AG04450 (cell line): ENCODE data around the gene MYO1A. TPM values are rescaled to one million over a fixed set of nuclear protein-coding genes. Genes with fewer than 3 reads are reported as not detected.
"Not testable (repeated sequence)": the region's sequence is repeated elsewhere in the genome, so short reads cannot be mapped to it uniquely, and the experiment has no call there.

Experiments
- CTCF ChIA-PET: fragments of 300-600, 350-600 bp; formaldehyde crosslinking; extraction: SDS; loops from one replicate; lab custom pipeline; 2022; ENCODE audit warnings: antibody characterized with exemption, inconsistent platforms; lab: Charles Lee
- POLR2A ChIA-PET: fragments of 350-600 bp; formaldehyde crosslinking; extraction: SDS; loops from one replicate; lab custom pipeline; 2021; ENCODE audit warnings: antibody characterized with exemption, inconsistent platforms; lab: Yijun Ruan, JAX
- DNase-seq: peaks from one replicate; pipeline ENCODE4 v3.0.0-alpha.2; 2011; ENCODE audit warnings: low read depth, low spot score
- H3K27ac ChIP-seq: one replicate; pipeline ENCODE4 v1.5.1; 2012; ENCODE audit warnings: low read depth, low read length, control low read depth
- H3K27me3 ChIP-seq: one replicate; pipeline ENCODE4 v1.6.0; 2012; ENCODE audit warnings: low read length; ENCODE audit not compliant: control insufficient read depth, insufficient read depth
- H3K4me3 ChIP-seq: 2 replicates; pipeline ENCODE4 v1.5.1; 2011; ENCODE audit warnings: mild to moderate bottlenecking, low read depth, low read length, control low read depth
- H3K9me3 ChIP-seq: 2 replicates; pipeline ENCODE4 v1.5.1; 2012; ENCODE audit warnings: low read length; ENCODE audit not compliant: control insufficient read depth, insufficient read depth
- CTCF ChIP-seq: IDR thresholded peaks from 2 replicates; pipeline ENCODE4 v1.5.1; 2011; ENCODE audit warnings: low read depth, low read length, control low read depth, inconsistent platforms
- polyA plus RNA-seq: library from polyadenylated mRNA; depleted of rRNA; stranded (reverse); fragments of >200 nt; gene quantifications from 2 replicates; pipeline ENCODE4 v1.2.3, GENCODE V29; 2011

Gene MYO1A
- polyA plus RNA-seq, 1 experiment: not detected

GRCh38 chr12:57057067-57057751, 7.3 kb upstream of the MYO1A start:
- no peak overlapping the region for H3K4me3 ChIP-seq
- H3K27me3 ChIP-seq: no peaks in the 10 kb centered on the region
- ChIA-PET POLR2A (no interaction called here), CTCF (interaction anchor here (1.6 to 8.5 kb wide), 2 partner anchors 50 to 299 kb away, joined by 4 to 273 read pairs; partner anchors contain the start of gene ZBTB39)
- H3K9me3 ChIP-seq: no peaks in the 10 kb centered on the region
- TF ChIP-seq CTCF: no peak
- no peak for DNase-seq
- no peak overlapping the region for H3K27ac ChIP-seq

GRCh38 chr12:57055824-57056223, 5.9 kb upstream of the MYO1A start:
- Histone ChIP-seq H3K27me3 (no peaks in the 10 kb centered on the region), H3K9me3 (no peaks in the 10 kb centered on the region), H3K4me3 (no peak overlapping the region), H3K27ac (no peak overlapping the region)
- DNase-seq: no peak
- ChIA-PET CTCF (interaction anchor here (0.6 to 8.5 kb wide), 4 partner anchors 38 to 299 kb away, joined by 3 to 273 read pairs (median 4); partner anchors contain the start of gene ZBTB39), POLR2A (no interaction called here)
- no peak for TF ChIP-seq CTCF

GRCh38 chr12:57053901-57054300, 4.0 kb upstream of the MYO1A start:
- H3K27me3 ChIP-seq, H3K27ac ChIP-seq, H3K4me3 ChIP-seq, H3K9me3 ChIP-seq, DNase-seq, POLR2A ChIA-PET, CTCF ChIA-PET: not testable (repeated sequence)

- H3K4me3 ChIP-seq, H3K27me3 ChIP-seq, DNase-seq, H3K9me3 ChIP-seq, POLR2A ChIA-PET, H3K27ac ChIP-seq: not testable (repeated sequence)
- CTCF ChIA-PET: interaction anchor here (1.1 kb wide), 1 partner anchor 7 kb away, joined by 3 read pairs; no protein-coding TSS in a partner anchor
These were observed 3.2 kb upstream of the MYO1A start for GRCh38 chr12:57053146-57053545.

GRCh38 chr12:57051011-57051410, 1.1 kb upstream of the MYO1A start:
- no peak for TF ChIP-seq CTCF
- H3K4me3 ChIP-seq: no peak overlapping the region
- no peaks in the 10 kb centered on the region for H3K9me3 ChIP-seq
- DNase-seq: no peak
- ChIA-PET POLR2A (no interaction called here), CTCF (interaction anchor here (1.4 to 2.4 kb wide), 2 partner anchors 43 to 44 kb away, joined by 5 to 6 read pairs; partner anchors contain the start of gene ZBTB39)
- peaks cover 8% of the 10 kb centered on the region for H3K27me3 ChIP-seq
- H3K27ac ChIP-seq: no peak overlapping the region

GRCh38 chr12:57049119-57049446, 846 bp downstream of the MYO1A start:
- no peak for TF ChIP-seq CTCF
- CTCF ChIA-PET: interaction anchor here (1.5 to 1.6 kb wide), 2 partner anchors 14 to 20 kb away, joined by 4 to 9 read pairs; no protein-coding TSS in a partner anchor
- no peaks in the 10 kb centered on the region for H3K9me3 ChIP-seq
- POLR2A ChIA-PET: no interaction called here
- peaks cover 11% of the 10 kb centered on the region for H3K27me3 ChIP-seq
- H3K4me3 ChIP-seq: no peak overlapping the region
- no peak for DNase-seq
- no peak overlapping the region for H3K27ac ChIP-seq
